HG03108 (cell line): ENCODE measurements around the gene MISFA.
A peak's percentile ranks its signal among the peaks of the same experiment; 100 is the strongest.
"Not testable (repeated sequence)": the region's sequence is repeated elsewhere in the genome, so short reads cannot be mapped to it uniquely, and the experiment has no call there.

ENCODE experiments used
- ATAC-seq: cut with Tn5 transposase; IDR thresholded peaks from one replicate; pipeline ENCODE4 v1.9.1; 2021; ENCODE audit warnings: moderate library complexity; ENCODE audit not compliant: unreplicated experiment

Gene MISFA

DNA sequence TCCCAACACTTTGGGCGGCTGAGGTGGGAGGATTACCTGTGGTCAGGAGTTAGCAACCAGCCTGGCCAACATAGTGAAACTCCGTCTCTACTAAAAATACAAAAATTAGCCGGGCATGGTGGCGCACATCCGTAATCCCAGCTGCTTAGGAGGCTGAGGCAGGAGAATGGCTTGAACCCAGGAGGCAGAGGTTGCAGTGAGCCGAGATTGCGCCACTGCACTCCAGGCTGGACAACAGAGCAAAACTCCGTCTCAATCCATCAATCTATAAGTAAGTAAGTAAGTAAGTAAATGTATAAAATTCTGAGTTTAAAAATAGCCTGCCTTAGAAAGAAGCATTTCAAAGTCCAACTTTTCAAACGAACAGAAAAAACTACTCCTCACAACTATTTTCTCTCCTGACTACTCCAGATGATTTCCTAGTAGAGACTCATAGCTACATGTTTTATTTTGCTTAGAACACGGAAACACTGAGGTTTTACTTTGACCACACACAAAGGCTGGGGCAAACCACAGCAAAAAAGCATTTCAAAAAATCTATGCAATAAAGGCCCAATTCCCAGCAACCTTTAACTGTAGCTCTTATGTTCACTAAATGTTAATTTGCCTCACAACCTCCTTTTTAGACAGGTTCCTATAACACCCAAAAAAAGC, 18.2 kb downstream of the MISFA start:
- no peak for ATAC-seq

DNA sequence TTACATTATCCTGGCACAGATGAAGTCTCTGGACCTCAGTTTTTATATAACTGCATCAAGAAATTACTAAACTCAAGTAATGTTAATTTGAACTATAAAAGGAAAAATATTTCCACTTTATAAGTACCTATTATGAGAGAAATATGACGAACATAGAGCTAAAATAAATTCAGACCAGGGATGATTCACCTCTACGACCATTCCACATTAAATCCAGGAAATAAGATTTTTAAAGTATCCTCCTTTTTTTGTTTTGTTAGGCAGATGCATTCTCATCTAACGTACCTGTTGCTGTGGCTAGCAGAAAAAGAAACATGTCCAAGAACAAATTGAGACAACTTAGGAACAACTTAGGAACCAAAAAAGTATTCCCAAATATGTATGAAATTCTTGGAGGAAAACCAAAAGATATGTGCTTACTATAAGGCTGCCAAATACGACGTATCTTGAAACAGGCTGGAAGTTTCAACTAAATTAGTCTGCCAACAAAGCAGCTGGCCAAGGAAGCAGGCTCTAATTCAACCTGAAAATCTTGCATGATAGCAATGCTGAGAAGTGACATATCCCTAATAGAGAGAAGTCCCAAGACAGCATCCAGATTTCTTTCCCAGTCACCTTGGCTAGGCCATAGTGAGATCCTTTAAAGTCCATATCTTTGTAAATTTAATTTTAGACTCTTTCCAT, 18.9 kb downstream of the MISFA start:
- ATAC-seq, result no peak

DNA sequence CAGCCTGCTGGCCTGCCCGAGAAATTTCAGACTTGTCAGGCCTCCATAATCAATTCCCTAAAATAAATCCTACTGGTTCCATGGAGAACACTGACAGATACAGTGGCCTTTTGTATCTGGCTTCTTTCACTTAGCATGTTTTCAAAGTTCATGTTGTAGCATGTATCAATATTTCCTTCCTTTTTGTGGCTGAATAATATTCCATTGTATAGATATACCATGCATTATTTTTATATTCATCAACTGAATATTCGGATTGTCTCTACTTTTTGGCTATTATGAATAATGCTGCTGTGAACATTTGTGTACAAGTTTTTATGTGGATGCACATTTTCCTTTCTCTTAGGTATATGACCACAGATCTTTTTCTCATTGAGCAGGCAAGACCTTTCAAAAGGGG, 24.1 kb downstream of the MISFA start:
- ATAC-seq, result no peak

DNA sequence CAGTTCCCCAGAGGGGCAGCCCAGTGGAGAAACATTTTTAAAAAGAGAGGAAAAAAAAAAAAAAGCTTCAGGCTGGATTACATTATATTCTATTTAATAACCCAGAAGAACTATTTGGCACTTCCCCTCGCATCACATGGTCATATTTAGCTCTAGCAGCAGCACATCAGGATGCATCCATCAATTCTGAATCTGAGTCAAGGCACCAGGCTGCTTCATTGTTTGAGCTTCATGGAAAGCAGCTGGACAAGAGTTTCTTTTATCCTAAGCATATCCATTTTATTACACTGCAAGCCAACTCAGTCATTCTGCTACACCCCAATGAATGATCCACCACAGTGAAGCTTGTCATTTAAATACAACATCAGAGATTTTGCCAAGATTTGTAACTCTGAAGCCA, 24.6 kb downstream of the MISFA start:
- ATAC-seq, result no peak

DNA sequence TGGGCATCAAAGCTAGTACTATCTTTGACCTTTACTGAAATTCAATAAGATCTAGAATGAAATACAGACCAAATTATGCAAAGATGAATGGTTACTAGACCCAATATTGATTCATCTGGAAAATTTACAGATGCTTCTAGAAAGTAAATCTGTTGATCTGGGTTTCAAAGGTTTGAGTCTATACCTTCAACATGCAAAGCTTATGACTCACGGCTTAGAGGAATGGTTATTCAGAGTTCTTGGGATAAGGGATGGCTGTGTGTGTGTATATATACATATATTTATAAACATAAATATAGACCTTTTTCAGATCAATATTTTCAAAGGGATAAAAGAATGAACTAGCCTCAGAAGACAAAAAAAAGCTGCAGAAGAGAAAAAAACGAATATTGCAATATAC, 33.3 kb downstream of the MISFA start:
- ATAC-seq, result no peak

DNA sequence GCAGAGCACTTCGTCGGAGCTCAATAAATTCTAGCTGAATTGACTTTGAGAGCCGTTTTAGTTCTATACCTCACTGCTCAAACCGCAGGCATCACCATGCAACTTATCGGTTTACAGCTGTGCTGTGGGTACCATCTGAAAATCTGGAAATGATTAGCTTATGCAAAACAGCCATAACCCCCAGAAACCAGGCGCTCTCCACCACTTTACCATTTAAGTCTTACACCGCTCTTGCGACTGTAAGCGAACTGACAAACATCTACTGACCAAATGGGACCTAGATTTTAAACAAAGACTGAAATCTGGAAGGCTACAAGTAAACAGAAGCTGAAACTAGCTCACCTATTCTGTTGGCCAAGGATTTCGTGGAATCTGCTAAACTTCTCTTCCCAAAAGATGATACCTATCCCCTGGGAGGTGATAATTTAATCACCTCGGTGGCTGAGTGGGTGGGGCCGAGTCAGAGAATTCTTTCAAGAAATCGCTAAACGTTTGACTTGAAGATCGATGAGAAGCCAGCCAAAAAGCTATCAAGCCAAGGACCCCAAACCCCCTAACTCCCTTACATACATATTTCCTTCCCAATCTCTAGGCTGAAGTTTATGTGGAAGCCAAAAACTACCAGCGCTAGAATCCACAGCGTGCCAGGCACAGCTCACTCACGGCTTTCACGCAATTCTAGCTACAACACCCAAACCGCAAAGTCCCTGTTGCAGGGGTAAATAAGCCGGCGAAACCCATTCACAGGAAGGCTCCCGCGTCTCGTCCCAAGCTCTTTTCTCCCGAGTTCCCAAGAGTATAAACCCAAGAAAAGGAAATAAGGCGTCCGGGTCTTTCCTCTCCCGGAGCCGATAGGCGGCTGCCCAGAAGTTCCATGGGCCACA, 33.9 kb downstream of the MISFA start:
- ATAC-seq, result peak; percentile 57

DNA sequence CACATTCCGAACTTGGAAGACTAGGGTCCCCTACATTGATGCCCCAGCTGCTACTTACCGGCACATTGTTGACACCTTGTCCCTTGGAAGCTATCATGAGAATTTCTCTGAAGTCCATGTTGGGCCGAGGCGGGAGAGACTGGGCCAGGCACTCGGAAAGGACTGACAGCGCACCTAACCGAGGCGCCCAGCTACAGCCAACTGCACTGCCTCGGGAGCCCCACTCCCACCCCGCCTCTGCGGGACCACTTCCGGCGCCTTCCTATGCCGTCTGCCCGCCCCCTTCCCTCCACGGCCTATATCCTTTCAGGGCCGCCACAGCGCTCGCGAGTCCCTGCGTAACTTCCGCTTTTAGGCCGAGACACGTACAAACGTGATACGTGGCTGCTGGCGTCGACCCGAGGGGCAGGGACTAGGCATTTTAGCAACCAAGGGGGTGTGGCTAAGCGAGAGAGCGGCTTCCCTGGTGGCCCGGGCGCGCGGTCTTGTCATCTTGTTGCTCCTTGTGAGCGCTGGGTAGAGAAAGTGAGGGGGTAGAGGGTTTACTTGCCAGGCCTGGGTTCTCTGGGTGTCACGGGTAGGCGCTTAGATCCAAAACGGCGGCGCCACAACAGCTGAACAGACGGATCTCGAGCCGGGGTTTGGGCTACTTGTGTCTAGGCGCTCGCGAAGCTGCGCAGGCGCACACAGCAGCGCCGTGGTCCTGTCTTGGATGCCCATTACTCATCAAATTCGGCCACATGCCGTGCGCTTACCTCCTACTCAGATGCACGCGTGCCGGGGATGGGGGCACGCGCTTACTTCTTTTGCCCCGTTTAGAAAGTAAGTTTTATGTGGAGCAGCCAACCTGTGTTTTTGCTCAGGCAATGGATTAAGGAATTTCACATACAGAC, 34.8 kb downstream of the MISFA start, which contains the start of gene SPTY2D1:
SPTY2D1 (minus strand) TSS at position 203 of the 893 bp plus-strand sequence; CDS start at position 118, 85 bp downstream.
- peak; percentile 92 for ATAC-seq

DNA sequence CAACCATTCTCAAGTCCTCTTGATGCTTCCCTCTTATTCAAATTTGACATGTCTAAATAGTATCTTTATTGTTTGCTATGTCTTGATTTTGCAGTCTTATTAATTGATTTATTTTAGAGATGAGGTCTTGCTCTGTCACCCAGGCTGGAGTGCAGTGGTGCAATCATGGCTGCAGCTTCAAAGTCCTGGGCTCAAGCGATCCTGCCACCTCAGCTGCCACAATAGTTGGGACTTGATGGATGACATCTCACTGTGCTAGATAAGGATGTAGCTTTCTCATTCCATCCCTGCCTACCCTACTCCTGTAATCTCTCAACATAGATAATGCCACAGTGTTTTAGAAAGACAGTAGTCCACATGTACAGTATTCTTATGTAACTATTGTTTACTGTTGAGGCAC, 42.1 kb downstream of the MISFA start:
- no peak for ATAC-seq

DNA sequence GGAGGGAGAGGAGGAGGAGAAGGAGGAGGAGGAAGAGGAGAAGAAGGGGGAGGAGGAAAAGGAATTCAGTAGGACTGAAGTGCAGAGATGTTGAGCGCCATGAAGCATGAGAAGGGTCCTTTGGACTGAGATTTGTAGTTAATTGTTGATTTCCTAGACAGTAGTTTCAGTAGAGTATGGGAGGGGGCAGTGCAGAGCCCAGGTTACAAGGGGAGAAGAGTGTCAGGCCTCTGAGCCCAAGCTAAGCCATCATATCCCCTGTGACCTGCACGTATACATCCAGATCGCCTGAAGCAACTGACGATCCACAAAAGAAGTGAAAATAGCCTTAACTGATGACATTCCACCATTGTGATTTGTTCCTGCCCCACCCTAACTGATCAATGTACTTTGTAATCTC, 43.4 kb downstream of the MISFA start:
- not testable (repeated sequence) for ATAC-seq

DNA sequence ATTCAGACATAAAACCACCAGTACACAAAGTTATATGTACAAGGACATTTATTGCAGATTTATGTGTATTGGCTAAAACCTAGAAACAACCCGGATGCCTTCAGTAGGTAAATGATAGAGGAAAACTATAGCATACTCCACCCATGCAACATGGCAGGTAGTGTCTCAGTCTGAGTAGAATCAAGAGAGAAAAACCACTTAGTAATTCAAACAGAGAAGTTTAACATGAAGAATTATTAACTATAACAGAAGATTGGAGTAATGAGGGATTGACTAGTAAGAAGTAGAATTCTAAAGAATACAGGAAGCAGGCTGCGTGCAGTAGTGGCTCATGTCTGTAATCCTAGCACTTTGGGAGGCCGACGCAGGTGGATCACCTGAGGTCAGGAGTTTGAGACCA, 50.8 kb downstream of the MISFA start:
- no peak for ATAC-seq

DNA sequence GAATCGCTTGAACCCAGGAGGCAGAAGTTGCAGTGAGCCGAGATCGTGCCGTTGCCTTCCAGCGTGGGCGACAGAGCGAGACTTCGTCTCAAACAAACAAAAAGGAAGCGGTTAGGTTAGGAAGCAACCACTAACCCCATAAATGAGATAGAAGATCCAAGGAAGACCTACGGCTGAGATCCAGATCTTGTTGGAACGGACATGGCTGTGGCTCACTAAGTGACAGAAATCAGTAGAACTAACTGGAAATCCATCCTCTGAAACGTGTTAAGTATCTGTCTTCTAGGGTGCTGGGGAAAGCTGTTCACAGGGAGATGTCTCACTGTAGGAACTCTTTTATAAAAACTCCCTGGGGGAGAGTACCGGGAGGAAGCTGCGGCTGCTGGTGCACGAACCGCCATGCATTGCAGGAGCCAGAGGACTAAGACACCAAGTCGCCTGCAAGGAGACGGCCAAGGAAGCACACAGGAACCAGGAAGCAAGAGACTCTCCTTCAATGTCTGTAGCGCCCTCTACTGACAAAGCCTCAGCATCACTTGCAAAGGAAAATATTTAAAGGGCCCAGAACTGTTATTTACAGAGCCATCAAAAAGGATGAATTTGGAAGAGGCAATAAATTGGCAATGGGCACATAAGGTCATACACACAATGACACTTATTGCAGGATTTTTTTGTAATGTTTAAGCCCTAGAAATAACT, 51.4 kb downstream of the MISFA start:
- ATAC-seq, result no peak
